Endothelial cell (in vitro differentiated cells): ENCODE measurements around the gene STUB1. TPM values are rescaled to one million over a fixed set of nuclear protein-coding genes. Genes with fewer than 3 reads are reported as not detected.
"Not testable (repeated sequence)": the region's sequence is repeated elsewhere in the genome, so short reads cannot be mapped to it uniquely, and the experiment has no call there.

Source experiments
- DNase-seq: peaks from one replicate; pipeline ENCODE4 v3.0.0; 2021; ENCODE audit warnings: low spot score
- H3K27ac Mint-ChIP-seq: one replicate; pipeline ENCODE4 v1.8.0; 2021; ENCODE audit warnings: mixed read lengths, inconsistent platforms; ENCODE audit not compliant: unreplicated experiment
- H3K27me3 Mint-ChIP-seq: one replicate; pipeline ENCODE4 v1.8.0; 2021; ENCODE audit warnings: mild to moderate bottlenecking, moderate library complexity, mixed read lengths, inconsistent platforms; ENCODE audit not compliant: unreplicated experiment
- H3K36me3 Mint-ChIP-seq: one replicate; pipeline ENCODE4 v1.8.0; 2021; ENCODE audit warnings: mild to moderate bottlenecking, low read depth, mixed read lengths, inconsistent platforms; ENCODE audit not compliant: unreplicated experiment
- H3K4me1 Mint-ChIP-seq: one replicate; pipeline ENCODE4 v1.8.0; 2021; ENCODE audit warnings: mild to moderate bottlenecking, mixed read lengths, inconsistent platforms; ENCODE audit not compliant: unreplicated experiment
- H3K4me3 Mint-ChIP-seq: one replicate; pipeline ENCODE4 v1.8.0; 2021; ENCODE audit warnings: mild to moderate bottlenecking, mixed read lengths, inconsistent platforms; ENCODE audit not compliant: unreplicated experiment
- H3K9me3 Mint-ChIP-seq: one replicate; pipeline ENCODE4 v1.8.0; 2021; ENCODE audit warnings: mixed read lengths, inconsistent platforms; ENCODE audit not compliant: unreplicated experiment
- total RNA-seq: library from RNA; stranded (reverse); fragmentation: NEBNext Ultra II Directional; extraction: Animal tissue kit (Norgen Biotek cat#: 25700); gene quantifications from one replicate; pipeline ENCODE4 v1.2.1, GENCODE V29; 2021; ENCODE audit not compliant: unreplicated experiment
- TF ChIP-seq, protein P1 (sequence below): fragments of 200-600 bp; sonication (generic); IDR thresholded peaks from one replicate; pipeline ENCODE4 v1.5.0; 2021; ENCODE audit warnings: antibody characterized with exemption; ENCODE audit not compliant: unreplicated experiment

STUB1 gene
- total RNA-seq, 1 donor from 2014 or later: 93.7 TPM

DNA sequence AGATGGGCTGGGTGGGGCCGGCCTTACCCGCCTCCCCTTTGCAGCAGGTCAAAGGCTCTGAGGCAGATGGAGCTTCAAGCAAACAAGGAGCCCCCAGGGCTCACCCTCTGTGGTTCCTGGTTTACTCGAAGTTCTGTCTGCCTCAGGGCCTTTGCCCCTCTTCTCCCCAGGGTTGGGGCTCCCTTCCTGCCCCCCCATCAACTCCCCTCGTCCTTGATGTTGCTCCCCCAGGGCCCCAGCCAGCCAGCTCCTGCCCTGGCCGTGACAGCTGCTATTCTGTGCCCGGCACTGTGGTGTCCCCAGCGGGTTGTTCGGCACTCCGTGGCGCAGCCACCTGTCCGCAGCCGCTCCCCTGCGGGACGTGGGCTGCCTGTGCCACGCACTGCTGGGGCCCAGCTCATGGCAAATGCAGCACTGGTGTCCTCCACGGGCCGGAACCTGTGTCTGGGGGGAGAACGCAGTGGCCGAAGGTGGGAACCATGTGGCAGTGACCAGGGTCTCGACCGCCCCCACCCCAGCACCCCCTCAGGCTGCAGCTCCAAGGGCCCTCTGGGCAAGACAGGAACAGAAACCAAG lies 30.4 kb downstream of the STUB1 start:
- Mint-ChIP-seq H3K36me3 (no peaks in the 10 kb centered on the region), H3K4me1 (no peaks in the 10 kb centered on the region), H3K9me3 (no peaks in the 10 kb centered on the region), H3K4me3 (no peak overlapping the region), H3K27ac (no peak overlapping the region), H3K27me3 (peaks cover 27% of the 10 kb centered on the region)
- DNase-seq: no peak
- TF ChIP-seq, protein P1, sequence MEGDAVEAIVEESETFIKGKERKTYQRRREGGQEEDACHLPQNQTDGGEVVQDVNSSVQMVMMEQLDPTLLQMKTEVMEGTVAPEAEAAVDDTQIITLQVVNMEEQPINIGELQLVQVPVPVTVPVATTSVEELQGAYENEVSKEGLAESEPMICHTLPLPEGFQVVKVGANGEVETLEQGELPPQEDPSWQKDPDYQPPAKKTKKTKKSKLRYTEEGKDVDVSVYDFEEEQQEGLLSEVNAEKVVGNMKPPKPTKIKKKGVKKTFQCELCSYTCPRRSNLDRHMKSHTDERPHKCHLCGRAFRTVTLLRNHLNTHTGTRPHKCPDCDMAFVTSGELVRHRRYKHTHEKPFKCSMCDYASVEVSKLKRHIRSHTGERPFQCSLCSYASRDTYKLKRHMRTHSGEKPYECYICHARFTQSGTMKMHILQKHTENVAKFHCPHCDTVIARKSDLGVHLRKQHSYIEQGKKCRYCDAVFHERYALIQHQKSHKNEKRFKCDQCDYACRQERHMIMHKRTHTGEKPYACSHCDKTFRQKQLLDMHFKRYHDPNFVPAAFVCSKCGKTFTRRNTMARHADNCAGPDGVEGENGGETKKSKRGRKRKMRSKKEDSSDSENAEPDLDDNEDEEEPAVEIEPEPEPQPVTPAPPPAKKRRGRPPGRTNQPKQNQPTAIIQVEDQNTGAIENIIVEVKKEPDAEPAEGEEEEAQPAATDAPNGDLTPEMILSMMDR: no peak

DNA sequence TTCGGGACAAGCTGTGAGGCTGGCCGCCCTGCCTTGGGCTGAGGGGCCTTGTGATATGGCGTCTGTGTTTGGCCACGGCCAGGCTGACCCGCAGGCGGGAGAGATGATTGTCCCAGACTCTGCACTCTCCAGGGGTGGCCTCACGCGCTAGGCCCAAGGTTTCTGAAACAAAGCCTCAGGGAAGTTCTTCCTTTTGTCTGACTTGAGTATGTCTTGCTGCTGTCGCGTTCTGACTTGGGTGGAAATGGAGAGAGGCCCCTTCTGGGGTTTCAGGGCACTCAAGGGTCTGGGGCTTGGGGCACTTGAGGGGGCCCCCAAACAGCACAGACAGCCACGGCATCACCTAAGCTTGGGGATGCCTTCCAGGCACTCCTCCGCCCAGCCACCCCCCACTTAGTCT lies 30.9 kb downstream of the STUB1 start:
- no peak overlapping the region for H3K27ac Mint-ChIP-seq
- H3K36me3 Mint-ChIP-seq: no peaks in the 10 kb centered on the region
- no peak overlapping the region for H3K4me3 Mint-ChIP-seq
- H3K9me3 Mint-ChIP-seq: no peaks in the 10 kb centered on the region
- no peaks in the 10 kb centered on the region for H3K4me1 Mint-ChIP-seq
- H3K27me3 Mint-ChIP-seq: peaks cover 27% of the 10 kb centered on the region
- DNase-seq: no peak
- TF ChIP-seq, protein P1: no peak

DNA sequence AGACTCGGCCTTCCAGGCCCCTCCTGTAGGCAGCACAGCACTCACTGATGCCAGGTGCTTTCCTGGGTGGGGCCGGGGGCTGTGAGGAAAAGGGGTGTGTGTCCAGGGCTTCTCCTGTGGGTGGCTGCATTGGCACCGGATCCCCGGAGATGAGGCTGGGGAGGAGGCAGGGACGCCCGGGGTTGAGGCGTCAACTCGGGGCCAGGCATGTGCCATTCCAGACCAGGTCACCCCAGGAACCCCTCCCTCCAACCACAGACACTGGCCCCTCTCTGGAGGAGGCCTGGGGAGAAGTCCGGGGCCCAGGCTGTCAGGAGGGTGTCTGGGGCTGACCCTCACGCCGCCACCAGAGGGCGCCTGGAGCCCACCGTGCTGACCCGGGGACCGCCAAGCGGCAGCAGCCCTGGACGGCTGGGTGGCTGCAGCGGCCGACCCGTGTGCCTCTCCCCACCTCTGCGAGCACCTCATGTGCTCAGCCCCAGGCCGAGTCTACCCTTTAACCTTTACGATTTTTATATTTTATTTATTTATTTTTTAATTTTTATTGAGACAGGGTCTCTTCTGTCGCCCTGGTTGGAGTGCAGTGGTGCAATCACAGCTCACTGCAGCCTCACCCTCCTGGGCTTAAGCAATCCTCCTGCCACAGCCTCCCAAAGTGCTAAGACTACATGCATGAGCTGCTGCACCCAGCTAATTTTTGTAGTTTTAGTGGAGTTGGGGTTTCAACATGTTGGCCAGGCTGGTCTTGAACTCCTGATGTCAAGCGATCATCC lies 31.5 kb downstream of the STUB1 start:
- Mint-ChIP-seq H3K9me3 (no peaks in the 10 kb centered on the region), H3K4me3 (no peak overlapping the region), H3K36me3 (no peaks in the 10 kb centered on the region), H3K27me3 (peaks cover 25% of the 10 kb centered on the region), H3K4me1 (no peaks in the 10 kb centered on the region), H3K27ac (no peak overlapping the region)
- DNase-seq: peak; percentile 92
- TF ChIP-seq, protein P1: peak; percentile 82

DNA sequence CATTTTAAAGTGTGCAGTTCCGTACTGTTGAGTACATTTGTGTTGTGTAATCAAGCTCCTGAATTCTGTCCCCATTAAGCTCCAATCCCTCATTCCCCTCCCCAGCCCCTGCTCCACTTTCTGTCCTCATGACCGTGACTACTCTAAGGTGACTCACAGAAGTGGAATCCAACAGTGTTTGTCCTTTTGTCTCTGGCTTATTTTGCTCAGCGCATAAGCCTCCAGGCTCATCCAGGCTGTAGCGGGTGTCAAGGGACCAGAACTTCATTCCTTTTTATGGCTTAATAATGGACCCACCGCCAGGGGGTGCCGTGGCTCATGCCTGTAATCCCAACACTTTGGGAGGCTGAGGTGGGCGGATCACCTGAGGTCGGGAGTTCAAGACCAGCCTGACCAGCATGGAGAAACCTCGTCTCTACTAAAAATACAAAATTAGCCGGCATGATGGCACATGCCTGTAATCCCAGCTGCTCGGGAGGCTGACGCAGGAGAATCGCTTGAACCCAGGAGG lies 32.6 kb downstream of the STUB1 start:
- H3K27ac Mint-ChIP-seq, H3K4me3 Mint-ChIP-seq, H3K36me3 Mint-ChIP-seq, H3K4me1 Mint-ChIP-seq, H3K9me3 Mint-ChIP-seq: not testable (repeated sequence)
- H3K27me3 Mint-ChIP-seq: peaks cover 20% of the 10 kb centered on the region
- DNase-seq: peak; percentile 63
- TF ChIP-seq, protein P1: peak; percentile 68

DNA sequence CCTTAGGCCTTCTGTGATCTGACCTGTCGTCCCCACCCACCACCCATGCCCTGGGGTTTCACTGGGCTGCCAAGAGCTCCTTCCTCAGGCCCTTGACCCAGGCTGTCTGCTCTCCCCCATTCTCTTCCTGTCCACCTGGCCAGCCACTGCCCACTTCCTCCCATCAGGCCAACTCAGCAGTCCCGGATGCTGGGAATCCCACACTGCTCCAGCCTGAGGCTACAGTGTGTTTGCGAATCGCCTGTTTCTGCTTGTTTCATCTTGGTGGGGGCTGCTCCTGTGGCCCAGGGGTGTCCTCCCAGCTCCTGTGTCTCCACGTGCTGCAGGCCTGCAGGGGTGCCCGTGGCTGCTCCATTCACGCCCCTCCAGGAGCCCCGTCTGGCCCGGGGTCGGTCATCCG lies 33.9 kb downstream of the STUB1 start:
- Mint-ChIP-seq H3K27ac (no peak overlapping the region), H3K27me3 (peaks cover 15% of the 10 kb centered on the region), H3K36me3 (no peaks in the 10 kb centered on the region), H3K4me1 (no peaks in the 10 kb centered on the region), H3K4me3 (no peak overlapping the region), H3K9me3 (no peaks in the 10 kb centered on the region)
- TF ChIP-seq, protein P1: no peak
- no peak for DNase-seq
